Stimulated activated CD8-positive, alpha-beta memory T cell treated with anti-CD3 and anti-CD28 coated beads, Interleukin-7, amount 100 ng/mL, for 4 hours (primary cell): Measurements from ENCODE around the gene COMMD7.

ENCODE experiments used
- DNase-seq, 2 donors: peaks; one replicate each; pipeline ENCODE4 v3.0.0-alpha.2; 2020; ENCODE audit warnings: low read depth in 2 of 2

COMMD7 gene

DNA sequence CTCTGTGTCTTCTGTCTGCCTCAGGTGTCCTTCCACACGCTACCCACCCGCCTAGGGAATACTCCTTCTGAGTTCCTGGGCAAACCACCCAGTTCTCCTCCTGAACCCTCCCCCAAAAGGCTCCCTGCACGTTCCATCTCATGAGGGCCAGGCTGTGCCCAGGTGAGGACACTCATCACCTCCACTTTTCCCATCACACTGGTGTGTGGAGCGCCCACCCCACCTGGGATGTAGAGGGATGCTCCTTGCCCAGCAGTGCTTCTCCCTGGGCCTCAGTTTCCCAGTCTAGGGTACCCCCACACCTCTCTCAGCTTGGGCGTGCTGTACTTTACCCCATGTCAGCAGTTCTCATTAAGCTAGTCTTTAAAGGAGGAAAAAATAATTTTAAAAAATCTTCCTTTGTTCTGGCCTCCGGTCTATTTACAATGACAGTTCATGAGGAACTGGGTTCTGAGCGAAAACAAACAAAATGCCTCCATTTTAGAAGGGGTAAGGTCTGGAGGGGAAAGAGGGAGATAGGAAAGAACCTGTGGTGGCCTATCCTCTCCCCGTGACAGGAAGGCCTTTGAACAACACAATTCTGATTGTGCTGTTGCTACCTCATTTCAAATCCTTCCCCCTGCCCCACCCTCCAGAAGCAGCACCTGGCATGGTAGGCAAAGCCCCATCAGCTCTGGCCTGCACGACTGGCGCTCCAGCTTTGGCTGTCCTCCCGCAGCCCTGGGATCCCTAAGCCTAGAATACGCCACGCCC is 67.9 kb downstream of the COMMD7 start:
- no peak for DNase-seq

DNA sequence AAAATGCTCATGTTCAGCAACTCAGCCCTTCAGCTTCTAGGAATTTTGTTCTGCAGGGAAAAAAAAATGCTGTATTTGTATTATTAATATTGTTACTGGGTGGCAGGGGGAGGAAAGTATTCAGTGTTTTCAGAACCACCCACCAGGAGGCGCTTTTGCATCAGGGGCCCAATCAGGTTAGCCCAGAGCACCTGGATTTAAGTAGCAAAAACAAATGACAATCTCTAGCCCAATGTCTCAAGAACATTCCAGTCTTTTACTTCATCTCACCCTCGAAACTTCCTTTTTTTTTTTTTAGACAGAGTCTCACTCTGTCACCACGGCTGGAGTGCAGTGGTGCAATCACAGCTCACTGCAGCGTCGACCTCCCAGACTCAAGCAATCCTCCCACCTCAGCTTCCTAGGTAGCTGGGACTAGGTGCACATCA is 68.9 kb downstream of the COMMD7 start:
- peak; percentile 39 to 59 for DNase-seq

DNA sequence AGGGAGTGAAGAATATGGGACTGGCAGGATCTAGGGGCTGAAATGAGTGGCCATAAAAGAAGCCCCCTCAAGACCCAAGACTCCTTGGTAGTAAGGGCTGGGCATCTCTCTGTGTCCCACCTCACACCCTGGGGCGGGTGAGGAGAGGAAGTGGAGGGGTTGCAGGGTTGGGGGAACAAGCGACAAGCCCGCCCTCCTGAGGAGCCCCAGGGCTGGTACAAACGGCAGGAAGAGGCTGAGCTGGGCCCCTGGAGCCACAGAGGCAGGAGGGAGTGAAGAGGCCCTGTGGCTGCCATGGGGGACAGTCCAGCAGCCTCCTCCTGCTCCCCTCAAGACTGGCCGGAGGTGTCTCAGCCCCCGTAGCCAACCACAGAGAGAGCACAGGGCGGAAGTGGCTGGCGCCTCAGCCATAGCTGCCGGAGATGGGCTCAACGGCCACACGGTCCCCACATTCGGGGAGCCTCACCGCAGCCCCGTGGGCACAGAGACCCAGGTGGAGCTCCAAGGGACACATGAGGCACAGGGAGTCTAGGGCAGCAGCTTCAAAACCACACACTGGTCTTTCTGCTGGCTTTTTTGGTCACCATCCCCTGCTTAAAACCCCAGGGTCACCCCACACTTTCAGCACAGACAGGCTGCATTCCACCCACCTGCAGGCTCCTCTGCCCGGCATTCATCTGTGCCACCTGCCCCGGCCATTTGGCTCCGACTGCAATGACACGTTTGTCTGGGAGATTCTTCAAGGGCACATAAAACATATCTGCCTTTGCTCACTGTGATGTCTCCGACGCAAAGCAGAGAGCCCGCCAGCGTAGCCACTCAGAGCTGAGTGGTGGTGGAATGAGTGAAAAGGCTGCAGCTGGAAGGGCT is 70.0 kb downstream of the COMMD7 start:
- peak in 1 of 2 donors; percentile 22 for DNase-seq

DNA sequence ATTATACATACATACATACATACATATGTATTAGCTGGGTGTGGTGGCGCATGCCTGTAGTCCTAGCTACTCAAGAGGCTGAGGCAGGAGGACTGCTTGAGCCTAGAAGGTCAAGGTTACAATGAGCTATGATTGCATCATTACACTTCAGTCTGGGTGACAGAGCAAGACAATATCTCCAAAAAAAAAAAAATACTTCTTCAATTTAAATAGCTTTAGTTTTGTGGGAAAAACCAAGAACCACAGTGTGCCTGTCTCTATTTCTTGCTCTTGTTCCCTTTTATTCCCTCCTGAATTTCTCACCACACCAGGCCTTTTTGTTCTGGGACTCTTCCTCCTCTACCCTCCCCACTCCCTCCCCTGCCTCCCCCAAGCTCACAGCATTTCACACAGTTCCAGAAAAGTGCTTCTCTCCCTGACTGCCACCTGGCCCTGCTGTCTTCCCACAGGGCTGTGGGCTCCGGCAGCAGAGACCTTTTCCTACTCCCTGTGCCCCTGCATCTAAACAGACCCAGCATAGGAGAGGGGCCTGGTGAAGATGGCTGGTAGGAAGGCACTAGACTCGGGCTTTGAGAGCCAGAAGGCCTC is 70.8 kb downstream of the COMMD7 start:
- no peak for DNase-seq

DNA sequence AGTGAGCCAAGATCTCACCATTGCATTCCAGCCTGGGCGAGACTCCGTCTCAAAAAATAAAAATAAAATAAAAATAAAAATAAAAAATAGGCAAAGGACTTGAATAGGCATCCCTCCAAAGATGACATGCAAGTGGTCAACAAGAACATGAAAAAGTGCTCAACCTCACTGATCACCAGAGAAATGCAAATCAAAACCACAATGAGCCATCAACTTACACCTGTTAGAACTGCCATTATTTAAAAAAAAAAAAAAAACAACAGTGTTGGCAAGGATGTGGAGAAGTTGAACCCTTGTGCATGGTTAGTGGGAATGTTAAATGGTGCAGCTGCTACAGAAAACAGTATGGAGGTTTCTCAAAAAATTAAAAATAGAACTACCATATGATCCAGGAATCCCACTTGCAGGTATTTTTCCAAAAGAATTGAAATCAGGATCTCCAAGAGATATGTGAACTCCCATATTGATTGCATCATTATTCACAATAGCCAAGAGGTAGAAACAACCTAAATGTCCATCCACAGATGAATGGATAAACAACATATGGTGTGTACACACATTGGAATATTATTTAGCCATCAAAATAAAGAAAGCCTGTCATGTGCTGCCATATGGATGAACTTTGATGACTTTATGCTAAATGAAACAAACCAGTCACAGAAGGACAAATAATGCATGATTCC is 72.4 kb downstream of the COMMD7 start:
- no peak for DNase-seq

DNA sequence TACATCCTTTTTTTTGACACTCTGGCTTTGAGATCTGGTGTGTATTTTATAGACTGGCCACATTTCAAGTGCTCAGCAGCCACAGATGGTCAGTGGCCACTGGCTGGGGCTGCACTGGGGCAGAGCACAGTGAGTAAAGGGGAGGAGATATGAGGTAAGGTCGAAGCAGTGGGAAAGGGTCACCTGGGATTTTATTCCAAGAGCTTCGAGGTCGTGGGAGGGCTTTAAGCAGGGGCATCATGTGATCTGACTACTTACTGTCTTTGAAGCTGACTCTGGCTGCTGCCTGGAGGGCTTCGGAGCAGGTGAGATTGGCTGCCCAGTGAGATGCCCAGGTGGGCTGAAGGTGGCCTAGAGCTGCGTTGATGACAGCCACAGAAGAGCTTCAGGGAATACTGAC is 76.2 kb downstream of the COMMD7 start:
- DNase-seq, result no peak

DNA sequence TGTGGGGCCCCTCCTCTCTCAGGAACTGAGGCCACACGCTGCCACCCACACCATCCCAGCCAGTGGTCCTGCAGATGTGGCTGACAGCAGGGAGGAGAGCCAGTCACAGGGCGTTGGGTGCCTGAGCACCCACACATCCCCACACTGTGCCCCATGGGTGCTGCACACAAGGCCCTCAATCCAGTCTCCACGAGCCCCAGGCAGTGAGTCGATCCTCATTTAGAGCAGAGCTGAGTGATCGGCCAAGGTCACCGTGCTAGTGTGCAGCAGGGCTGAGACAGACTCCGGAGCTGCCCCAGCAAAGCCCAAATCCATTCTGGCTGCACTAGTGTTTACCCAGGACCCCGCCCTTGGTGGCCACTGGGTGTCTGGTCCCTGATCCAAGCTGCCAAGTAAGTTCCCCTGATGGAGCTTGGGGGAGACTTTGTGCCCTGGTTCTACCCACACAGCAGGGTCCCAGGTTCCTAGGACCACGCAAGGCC is 78.5 kb downstream of the COMMD7 start:
- no peak for DNase-seq

DNA sequence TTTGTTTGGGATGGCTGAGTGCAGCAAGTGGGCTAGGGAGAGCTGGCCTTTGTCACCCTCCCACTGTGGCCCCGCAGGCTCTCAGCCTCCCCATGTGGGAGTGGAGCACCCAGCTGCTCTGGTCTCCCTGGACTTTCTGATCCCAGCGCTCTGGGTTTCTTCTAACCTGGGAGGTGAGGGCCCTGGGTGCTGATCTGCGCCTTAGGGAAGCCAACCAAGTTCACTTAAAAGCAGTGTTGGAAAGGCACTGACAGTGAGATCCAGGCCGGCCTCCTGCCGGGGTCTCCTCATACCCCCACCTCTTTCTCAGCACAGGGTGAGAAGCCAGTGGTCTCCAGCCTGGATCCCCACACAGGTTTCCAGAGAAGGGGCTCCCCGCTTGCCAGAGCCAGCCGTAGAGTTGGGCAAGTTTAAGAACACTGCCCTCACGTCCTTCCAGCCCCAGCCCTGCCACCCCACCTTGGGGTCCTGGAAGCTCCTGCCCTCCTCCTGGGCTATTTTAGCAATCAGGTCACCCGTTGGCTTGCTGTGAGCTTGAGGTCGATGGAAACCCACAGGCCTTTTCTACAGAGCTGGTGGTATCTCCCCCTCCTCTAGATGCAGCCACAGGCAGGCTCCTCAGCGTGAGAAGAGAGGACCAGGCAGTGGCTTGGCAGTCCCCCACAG is 79.1 kb downstream of the COMMD7 start:
- no peak for DNase-seq

DNA sequence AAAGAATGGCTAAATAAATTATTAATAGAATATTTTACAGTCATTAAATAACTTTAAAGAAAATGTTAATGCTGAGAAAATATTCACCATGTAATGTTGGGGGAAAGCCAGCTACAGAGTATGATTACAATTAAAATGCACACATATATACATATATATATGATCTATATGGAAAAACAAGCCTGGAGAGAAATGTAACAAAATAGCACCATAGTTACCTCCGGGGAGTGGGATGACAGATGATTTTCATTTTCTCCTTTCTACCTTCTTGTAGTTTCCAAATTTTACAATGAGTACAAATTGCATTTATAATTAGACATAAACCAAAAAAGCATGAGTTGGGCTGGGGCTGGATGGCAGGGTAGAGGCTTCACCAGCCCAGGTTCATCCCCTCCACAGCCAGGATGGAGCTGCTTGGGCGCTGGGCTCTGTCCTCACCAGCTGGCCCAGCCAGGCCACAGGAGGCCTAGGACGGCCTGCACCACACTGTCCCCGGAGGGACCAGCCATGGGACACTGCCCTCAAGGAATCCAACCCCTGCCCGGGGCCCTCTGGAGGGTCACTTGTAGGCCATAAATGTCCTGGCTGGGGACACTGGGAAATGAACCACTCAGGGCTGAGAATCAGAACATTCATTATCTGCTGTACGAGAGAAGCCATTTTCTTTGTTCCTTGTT is 79.8 kb downstream of the COMMD7 start:
- DNase-seq, result no peak

DNA sequence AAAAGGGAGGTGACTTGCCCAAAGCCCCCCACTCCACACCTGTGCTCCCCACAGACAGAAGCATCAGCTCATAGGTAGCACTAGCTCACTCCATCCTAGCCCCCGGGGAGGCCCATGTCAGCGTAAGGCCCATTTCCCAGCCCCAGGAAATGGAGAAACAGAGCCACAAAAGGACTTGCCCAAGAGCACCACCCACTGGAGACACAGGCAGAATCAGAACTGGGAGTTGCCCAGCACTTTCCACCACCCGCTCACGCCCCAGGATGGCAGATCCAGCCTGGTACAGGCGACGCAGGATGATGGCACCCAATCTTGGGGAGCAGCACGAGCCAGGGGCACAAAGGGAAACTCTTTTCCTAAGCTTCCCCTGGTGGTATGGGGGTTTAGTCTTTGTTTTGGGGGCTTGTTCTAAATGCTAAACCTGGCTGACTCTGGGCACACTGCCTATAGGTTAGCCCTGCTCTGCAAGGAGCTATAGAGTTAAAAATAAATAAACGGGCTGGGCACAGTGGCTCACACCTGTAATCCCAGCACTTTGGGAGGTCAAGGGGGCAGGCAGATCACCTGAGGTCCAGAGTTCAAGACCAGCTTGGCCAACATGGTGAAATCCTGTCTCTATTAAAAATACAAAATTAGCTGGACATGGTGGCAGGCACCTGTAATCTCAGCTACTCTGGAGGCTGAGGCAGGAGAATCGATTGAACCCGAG is 81.3 kb downstream of the COMMD7 start:
- DNase-seq, result no peak

DNA sequence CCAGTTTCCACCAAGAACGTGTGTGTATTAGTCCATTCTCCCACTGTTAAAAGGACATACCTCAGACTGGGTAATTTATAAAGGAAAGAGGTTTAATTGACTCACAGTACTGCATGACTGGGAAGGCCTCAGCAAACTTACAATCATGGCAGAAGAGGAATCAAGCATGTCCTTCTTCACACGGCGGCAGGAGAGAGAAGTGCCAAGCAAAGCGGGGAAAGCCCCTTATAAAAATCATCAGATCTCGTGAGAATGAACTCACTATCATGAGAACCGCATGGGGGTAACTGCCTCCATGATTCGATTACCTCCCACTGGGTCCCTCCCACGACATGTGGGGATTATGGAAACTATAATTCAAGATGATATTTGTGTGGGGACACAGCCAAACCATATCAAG is 82.6 kb downstream of the COMMD7 start:
- DNase-seq, result no peak

DNA sequence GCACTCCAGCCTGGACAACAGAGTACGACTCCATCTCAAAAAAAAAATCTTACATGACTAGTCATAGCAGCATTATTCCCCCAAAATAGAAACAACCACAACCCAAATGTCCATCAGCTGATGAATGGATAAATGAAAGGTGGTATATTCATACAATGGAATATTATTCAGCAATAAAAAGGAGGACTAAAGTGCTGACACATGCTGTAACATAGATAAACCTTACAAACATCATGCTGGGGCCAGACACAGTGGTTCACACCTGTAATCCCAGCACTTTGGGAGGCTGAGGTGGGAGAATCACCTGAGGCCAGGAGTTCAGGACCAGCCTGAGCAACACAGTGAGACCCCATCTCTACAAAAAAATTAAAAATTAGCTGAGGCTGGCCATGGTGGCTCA is 86.4 kb downstream of the COMMD7 start:
- no peak for DNase-seq

DNA sequence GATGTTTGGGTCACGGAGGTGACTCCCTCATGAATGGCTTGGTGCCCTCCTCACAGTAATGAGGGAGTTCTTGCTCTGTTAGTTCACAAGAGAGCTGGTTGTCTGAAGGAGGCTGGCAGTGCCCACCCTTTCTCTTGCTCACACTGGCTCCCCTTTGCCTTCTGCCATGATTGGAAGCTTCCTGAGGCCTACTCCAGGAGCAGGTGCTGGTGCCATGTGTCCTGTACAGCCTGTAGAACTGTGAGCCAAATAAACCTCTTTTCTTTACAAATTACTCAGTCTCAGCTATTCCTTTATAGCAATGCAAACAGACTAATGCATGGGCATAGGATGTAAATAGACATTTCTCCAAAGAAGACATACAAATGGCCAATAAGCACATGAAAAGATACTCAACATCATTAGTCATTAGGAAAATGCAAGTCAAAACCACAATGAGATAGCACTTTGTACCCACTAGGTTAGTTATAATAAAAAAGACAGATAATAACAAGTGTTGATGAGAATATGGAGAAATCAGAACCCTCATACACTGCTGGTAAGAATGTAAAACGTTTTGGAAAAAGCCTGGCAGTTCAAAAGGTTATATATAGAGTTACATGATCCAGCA is 87.3 kb downstream of the COMMD7 start:
- no peak for DNase-seq

DNA sequence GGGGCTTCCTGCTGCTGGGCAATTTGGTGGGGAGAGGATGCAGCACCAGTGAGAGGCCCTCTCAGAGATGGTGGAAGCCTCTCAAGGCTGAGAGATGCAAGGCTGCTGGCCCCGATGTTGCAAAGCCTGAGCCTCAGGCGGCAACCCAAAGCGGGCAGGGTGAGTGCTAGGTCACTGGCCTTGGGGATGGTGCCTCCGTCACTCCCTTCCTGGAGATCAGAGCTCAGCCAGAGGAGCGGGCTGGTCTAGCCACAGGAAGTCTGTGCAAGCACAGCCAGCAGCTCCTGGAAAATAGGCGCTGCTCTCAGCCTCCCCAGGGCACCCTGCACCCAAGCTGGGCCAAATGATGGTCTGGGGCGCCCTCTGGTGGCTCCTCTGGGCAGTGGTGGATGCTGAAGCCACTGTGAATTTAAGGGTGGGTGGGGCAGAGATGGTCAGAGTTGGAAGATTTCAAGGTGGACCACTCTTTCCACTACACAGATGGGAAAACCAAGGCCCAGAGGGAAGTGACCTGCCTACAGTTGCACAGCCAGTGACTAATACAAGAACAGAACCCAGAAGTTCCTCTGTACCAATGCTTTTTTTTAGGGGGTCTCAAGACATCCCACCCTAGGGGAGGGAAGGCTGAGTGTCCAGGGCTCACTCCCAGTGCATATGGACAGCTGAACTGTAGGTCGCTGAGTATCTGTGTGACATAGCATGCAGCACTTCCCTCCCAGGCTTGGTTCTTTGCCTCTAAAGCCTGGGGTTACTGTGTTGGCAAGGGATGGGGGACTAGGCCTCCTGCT is 90.3 kb downstream of the COMMD7 start:
- DNase-seq, result peak; percentile 76 to 78
